ENCODE measurements around the gene GPR132.
A peak's percentile ranks its signal among the peaks of the same experiment; 100 is the strongest.

DNA sequence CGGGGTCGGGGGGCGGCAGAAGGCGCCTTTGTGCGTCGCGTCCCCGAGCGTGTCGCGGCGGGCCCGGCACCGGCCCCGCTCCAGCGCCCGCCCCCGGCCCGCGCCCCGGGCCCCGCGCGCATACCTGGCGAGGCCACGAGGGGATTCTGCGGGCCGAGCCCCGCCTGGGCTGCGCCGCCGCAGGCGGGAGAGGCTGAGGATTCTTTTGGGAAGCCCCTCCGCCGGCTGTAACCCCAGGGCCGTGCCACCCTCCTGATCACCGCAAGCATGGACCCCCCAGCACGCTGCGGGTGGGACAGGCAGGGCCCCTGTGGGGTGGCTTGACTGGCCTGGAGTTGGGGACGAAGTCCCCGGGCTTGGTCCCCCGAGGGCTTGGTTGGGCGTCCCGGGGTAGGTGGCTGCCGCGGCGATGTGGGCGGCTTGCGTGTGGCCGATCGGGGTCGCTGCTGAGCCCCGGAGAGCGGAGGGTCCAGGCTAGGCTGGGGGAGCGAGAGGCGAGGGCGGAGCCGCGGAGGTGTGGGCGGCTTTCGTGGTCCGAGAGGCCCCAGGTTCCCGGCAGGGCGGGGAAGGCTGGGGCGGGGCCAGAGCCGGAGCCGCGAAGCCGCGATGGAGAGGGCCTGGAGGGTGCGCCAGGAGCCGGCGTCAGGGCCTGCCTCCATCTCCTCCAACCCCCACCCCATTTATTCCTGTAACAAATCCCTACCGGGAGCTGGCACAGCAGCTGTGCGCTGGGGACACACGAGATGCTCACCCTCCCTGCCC is 28.4 kb upstream of the GPR132 start:
- TF ChIP-seq, protein P1, sequence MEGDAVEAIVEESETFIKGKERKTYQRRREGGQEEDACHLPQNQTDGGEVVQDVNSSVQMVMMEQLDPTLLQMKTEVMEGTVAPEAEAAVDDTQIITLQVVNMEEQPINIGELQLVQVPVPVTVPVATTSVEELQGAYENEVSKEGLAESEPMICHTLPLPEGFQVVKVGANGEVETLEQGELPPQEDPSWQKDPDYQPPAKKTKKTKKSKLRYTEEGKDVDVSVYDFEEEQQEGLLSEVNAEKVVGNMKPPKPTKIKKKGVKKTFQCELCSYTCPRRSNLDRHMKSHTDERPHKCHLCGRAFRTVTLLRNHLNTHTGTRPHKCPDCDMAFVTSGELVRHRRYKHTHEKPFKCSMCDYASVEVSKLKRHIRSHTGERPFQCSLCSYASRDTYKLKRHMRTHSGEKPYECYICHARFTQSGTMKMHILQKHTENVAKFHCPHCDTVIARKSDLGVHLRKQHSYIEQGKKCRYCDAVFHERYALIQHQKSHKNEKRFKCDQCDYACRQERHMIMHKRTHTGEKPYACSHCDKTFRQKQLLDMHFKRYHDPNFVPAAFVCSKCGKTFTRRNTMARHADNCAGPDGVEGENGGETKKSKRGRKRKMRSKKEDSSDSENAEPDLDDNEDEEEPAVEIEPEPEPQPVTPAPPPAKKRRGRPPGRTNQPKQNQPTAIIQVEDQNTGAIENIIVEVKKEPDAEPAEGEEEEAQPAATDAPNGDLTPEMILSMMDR (IDR thresholded peaks at IDR 0.05): peak; percentile 78
- TF ChIP-seq POLR2AphosphoS5 (IDR thresholded peaks at IDR 0.05; ENCODE audit: low read depth, low read length) (0 out of 2 replicates have a peak, but pooled peaks have one; percentile 17), SIN3A (IDR thresholded peaks at IDR 0.05; ENCODE audit: borderline replicate concordance, insufficient read depth, low read depth, low read length) (0 out of 2 replicates have a peak, but pooled peaks have one; percentile 24), TCF7L2 (IDR thresholded peaks at IDR 0.05; ENCODE audit: low read depth, low read length) (no peak)
- TF ChIP-seq, protein P2, sequence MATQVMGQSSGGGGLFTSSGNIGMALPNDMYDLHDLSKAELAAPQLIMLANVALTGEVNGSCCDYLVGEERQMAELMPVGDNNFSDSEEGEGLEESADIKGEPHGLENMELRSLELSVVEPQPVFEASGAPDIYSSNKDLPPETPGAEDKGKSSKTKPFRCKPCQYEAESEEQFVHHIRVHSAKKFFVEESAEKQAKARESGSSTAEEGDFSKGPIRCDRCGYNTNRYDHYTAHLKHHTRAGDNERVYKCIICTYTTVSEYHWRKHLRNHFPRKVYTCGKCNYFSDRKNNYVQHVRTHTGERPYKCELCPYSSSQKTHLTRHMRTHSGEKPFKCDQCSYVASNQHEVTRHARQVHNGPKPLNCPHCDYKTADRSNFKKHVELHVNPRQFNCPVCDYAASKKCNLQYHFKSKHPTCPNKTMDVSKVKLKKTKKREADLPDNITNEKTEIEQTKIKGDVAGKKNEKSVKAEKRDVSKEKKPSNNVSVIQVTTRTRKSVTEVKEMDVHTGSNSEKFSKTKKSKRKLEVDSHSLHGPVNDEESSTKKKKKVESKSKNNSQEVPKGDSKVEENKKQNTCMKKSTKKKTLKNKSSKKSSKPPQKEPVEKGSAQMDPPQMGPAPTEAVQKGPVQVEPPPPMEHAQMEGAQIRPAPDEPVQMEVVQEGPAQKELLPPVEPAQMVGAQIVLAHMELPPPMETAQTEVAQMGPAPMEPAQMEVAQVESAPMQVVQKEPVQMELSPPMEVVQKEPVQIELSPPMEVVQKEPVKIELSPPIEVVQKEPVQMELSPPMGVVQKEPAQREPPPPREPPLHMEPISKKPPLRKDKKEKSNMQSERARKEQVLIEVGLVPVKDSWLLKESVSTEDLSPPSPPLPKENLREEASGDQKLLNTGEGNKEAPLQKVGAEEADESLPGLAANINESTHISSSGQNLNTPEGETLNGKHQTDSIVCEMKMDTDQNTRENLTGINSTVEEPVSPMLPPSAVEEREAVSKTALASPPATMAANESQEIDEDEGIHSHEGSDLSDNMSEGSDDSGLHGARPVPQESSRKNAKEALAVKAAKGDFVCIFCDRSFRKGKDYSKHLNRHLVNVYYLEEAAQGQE (IDR thresholded peaks at IDR 0.05; ENCODE audit: insufficient read depth in 1 of 2, low read depth in 2 of 2, low read length in 1 of 2): no peak
